SK-N-SH (cell line): Measurements from ENCODE around the gene SLC18A2. TPM values are rescaled to one million over a fixed set of nuclear protein-coding genes. Genes with fewer than 3 reads are reported as not detected.

Source experiments
- CTCF ChIA-PET: fragments of 300-600, 350-600 bp; formaldehyde crosslinking; extraction: SDS; loops from one replicate; lab custom pipeline; 2021; lab: Yijun Ruan, JAX
- POLR2A ChIA-PET: fragments of 350-600 bp; sonication (Branson Sonifier 250); formaldehyde crosslinking; extraction: SDS; loops from one replicate; lab custom pipeline; 2020; ENCODE audit warnings: antibody characterized with exemption, inconsistent platforms; lab: Yijun Ruan, JAX
- DNase-seq: peaks from one replicate; pipeline ENCODE4 v3.0.0; 2012
- H2AFZ ChIP-seq: fragments of 200-600 bp; sonication (generic); 2 replicates; pipeline ENCODE4 v1.8.1; 2016; ENCODE audit warnings: antibody characterized with exemption, mild to moderate bottlenecking, low read depth
- H3F3A ChIP-seq: fragments of 200-600 bp; sonication (generic); replicated peaks from 2 replicates; pipeline ENCODE3; 2016; ENCODE audit warnings: antibody characterized with exemption, mild to moderate bottlenecking; ENCODE audit not compliant: insufficient read depth
- H3K27ac ChIP-seq, 2 experiments: fragments of 200-500 bp in 1 of 2; fragments of 200-600 bp in 1 of 2; sonication (Bioruptor generic) in 1 of 2; sonication (generic), shearing (Covaris generic) in 1 of 2; 2 replicates each; pipeline versions ENCODE4 v1.5.1 to v1.6.1; 2014 to 2016; ENCODE audit warnings: low read depth in 2 of 2, inconsistent platforms in 1 of 2, low read length in 1 of 2, mild to moderate bottlenecking in 1 of 2, mixed read lengths in 1 of 2
- H3K27me3 ChIP-seq: fragments of 200-600 bp; sonication (generic), shearing (Covaris generic); 2 replicates; pipeline ENCODE4 v1.6.1; 2016; ENCODE audit warnings: mixed run types; ENCODE audit not compliant: insufficient read depth
- H3K36me3 ChIP-seq, 2 experiments: fragments of 200-500 bp in 1 of 2; fragments of 200-600 bp in 1 of 2; sonication (Bioruptor generic) in 1 of 2; sonication (generic) in 1 of 2; replicated peaks in 1 of 2; 2 replicates each; pipeline versions ENCODE3 to v1.5.1; 2014 to 2016; ENCODE audit warnings: low read length in 1 of 2, mild to moderate bottlenecking in 1 of 2; ENCODE audit not compliant: insufficient read depth in 2 of 2, control insufficient read depth in 1 of 2
- H3K4me1 ChIP-seq, 2 experiments: fragments of 200-500 bp in 1 of 2; fragments of 200-600 bp in 1 of 2; sonication (Bioruptor generic) in 1 of 2; sonication (generic), shearing (Covaris generic) in 1 of 2; 2 replicates each; pipeline versions ENCODE4 v1.5.1 to v1.6.1; 2014 to 2016; ENCODE audit warnings: low read depth in 1 of 2, low read length in 1 of 2, mixed run types in 1 of 2; ENCODE audit not compliant: insufficient read depth in 2 of 2, control insufficient read depth in 1 of 2
- H3K4me2 ChIP-seq: fragments of 200-600 bp; sonication (generic), shearing (Covaris generic); 2 replicates; pipeline ENCODE4 v1.6.1; 2017; ENCODE audit warnings: mixed run types
- H3K4me3 ChIP-seq, 2 experiments: fragments of 200-500 bp in 1 of 2; fragments of 200-600 bp in 1 of 2; sonication (Bioruptor generic) in 1 of 2; sonication (generic), shearing (Covaris generic) in 1 of 2; 2 replicates each; pipeline versions ENCODE4 v1.5.1 to v1.8.1; 2014 to 2016; ENCODE audit warnings: low read depth in 2 of 2, inconsistent platforms in 1 of 2, low read length in 1 of 2, mild to moderate bottlenecking in 1 of 2, mixed read lengths in 1 of 2, moderate library complexity in 1 of 2
- H3K79me2 ChIP-seq: fragments of 200-600 bp; sonication (generic); 2 replicates; pipeline ENCODE4 v1.8.1; 2017; ENCODE audit warnings: mild to moderate bottlenecking; ENCODE audit not compliant: insufficient read depth
- H3K9ac ChIP-seq: fragments of 200-600 bp; sonication (generic); 2 replicates; pipeline ENCODE4 v1.6.1; 2017; ENCODE audit warnings: mixed run types
- H3K9me2 ChIP-seq: fragments of 200-600 bp; sonication (generic); 2 replicates; pipeline ENCODE4 v1.6.1; 2017; ENCODE audit warnings: mixed run types
- H3K9me3 ChIP-seq: fragments of 200-600 bp; sonication (generic); 2 replicates; pipeline ENCODE4 v1.6.1; 2017; ENCODE audit warnings: mixed run types, mild to moderate bottlenecking, moderate library complexity
- H4K20me1 ChIP-seq: fragments of 200-600 bp; sonication (generic); 2 replicates; pipeline ENCODE4 v1.6.1; 2017; ENCODE audit warnings: mild to moderate bottlenecking, mixed run types; ENCODE audit not compliant: insufficient read depth
- CHD2 ChIP-seq: fragments of 150-350 bp; IDR thresholded peaks from 2 replicates; pipeline ENCODE4 v1.6.1; 2018; ENCODE audit warnings: low read length; ENCODE audit not compliant: partially characterized antibody
- CTCF ChIP-seq: fragments of 200-600 bp; sonication (generic); IDR thresholded peaks from 2 replicates; pipeline ENCODE4 v1.6.1; 2017; ENCODE audit warnings: antibody characterized with exemption, mild to moderate bottlenecking, moderate library complexity
- EP300 ChIP-seq, 2 experiments: IDR thresholded peaks; 2 replicates each; pipeline versions ENCODE4 v1.4.0 to v1.6.1; 2012; ENCODE audit warnings: borderline replicate concordance in 1 of 2, low read depth in 1 of 2, low read length in 1 of 2
- GABPA ChIP-seq: IDR thresholded peaks from 2 replicates; pipeline ENCODE4 v1.4.0; 2012; ENCODE audit warnings: low read depth, mild to moderate bottlenecking
- IRF3 ChIP-seq: fragments of 150-350 bp; IDR thresholded peaks from 2 replicates; pipeline ENCODE4 v1.6.1; 2016; ENCODE audit warnings: mild to moderate bottlenecking, low read depth, low read length
- MEF2A ChIP-seq: IDR thresholded peaks from 2 replicates; pipeline ENCODE4 v1.4.0; 2012; ENCODE audit warnings: low read depth, borderline replicate concordance
- NFIC ChIP-seq: IDR thresholded peaks from 2 replicates; pipeline ENCODE4 v1.4.0; 2012; ENCODE audit warnings: borderline replicate concordance
- RXRA ChIP-seq: IDR thresholded peaks from 2 replicates; pipeline ENCODE4 v1.4.0; 2012; ENCODE audit warnings: low read depth, mild to moderate bottlenecking, borderline replicate concordance
- SMC3 ChIP-seq: IDR thresholded peaks from 2 replicates; pipeline ENCODE4 v1.6.1; 2012; ENCODE audit warnings: low read depth, low read length, improper control_type of control experiment
- TAF1 ChIP-seq: IDR thresholded peaks from 2 replicates; pipeline ENCODE4 v1.6.1; 2012; ENCODE audit warnings: low read depth, mild to moderate bottlenecking, low read length, moderate library complexity, borderline replicate concordance
- TCF12 ChIP-seq: IDR thresholded peaks from 2 replicates; pipeline ENCODE4 v1.4.0; 2012
- TEAD4 ChIP-seq: IDR thresholded peaks from 2 replicates; pipeline ENCODE4 v1.4.0; 2012; ENCODE audit warnings: mild to moderate bottlenecking, borderline replicate concordance; ENCODE audit not compliant: insufficient read depth
- YY1 ChIP-seq: IDR thresholded peaks from 2 replicates; pipeline ENCODE4 v1.4.0; 2012; ENCODE audit warnings: low read depth, mild to moderate bottlenecking
- WGBS: methylation state at CpG from one replicate; pipeline ENCODE4 v1.1.6; 2017; ENCODE audit warnings: low lambda C conversion rate; 5-methylcytosine and 5-hydroxymethylcytosine counted together
- polyA plus RNA-seq, 3 experiments: library from polyadenylated mRNA; depleted of rRNA; stranded (reverse); fragments of >200 nt; gene quantifications; 2 replicates each; pipeline ENCODE4 v1.2.3, GENCODE V29; 2012
- TF ChIP-seq, protein P1 (sequence below): IDR thresholded peaks from 2 replicates; pipeline ENCODE4 v1.4.0; 2012; ENCODE audit warnings: low read depth, borderline replicate concordance
- TF ChIP-seq, protein P2 (sequence below): IDR thresholded peaks from 2 replicates; pipeline ENCODE4; 2012

Gene SLC18A2
- polyA plus RNA-seq, 1 of the 3 experiments (the other 2 are of a cell fraction) = not detected

DNA sequence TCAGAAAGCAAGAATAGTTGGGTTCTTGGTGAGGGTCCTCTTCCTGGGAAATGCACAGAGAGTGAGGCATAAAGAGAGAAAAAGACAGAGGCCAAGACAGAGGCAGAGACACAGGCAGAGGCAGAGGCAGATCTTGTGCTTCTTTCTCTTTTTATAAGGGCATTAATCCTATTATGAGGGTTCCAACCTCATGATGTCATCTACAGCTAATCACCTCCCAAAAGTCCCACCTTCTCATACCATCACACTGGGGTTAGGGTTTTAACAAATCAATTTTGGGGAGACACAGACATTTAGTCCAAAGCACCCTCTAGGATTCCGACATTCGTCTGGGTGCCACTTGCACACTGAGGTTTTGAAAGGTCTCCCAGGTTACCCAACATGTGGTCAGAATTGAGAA is 25.8 kb upstream of the SLC18A2 start:
- ChIA-PET POLR2A (no interaction called here), CTCF (interaction anchor here (2.1 to 14.2 kb wide), 9 partner anchors 12 to 275 kb away, joined by 5 to 534 read pairs (median 35); partner anchors contain the start of gene KCNK18)
- H3K27ac ChIP-seq = no peak overlapping the region

More for the DNA sequence above, 25.8 kb upstream of the SLC18A2 start:
- no peak overlapping the region for H2AFZ ChIP-seq
- no peaks in the 10 kb centered on the region for H3K9me2 ChIP-seq
- TF ChIP-seq TEAD4 = no peak
- no peak for TF ChIP-seq TCF12
- no peak for TF ChIP-seq MEF2A
- TF ChIP-seq NFIC = no peak
- TF ChIP-seq RXRA = no peak
- TF ChIP-seq, protein P1, sequence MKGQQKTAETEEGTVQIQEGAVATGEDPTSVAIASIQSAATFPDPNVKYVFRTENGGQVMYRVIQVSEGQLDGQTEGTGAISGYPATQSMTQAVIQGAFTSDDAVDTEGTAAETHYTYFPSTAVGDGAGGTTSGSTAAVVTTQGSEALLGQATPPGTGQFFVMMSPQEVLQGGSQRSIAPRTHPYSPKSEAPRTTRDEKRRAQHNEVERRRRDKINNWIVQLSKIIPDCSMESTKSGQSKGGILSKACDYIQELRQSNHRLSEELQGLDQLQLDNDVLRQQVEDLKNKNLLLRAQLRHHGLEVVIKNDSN = no peak
- no peak for TF ChIP-seq IRF3
- no peak for TF ChIP-seq TAF1
- no peak for TF ChIP-seq CTCF
- TF ChIP-seq, protein P2, sequence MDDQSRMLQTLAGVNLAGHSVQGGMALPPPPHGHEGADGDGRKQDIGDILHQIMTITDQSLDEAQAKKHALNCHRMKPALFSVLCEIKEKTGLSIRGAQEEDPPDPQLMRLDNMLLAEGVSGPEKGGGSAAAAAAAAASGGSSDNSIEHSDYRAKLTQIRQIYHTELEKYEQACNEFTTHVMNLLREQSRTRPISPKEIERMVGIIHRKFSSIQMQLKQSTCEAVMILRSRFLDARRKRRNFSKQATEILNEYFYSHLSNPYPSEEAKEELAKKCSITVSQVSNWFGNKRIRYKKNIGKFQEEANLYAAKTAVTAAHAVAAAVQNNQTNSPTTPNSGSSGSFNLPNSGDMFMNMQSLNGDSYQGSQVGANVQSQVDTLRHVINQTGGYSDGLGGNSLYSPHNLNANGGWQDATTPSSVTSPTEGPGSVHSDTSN = no peak
- no peak for TF ChIP-seq EP300 (IDR thresholded peaks at IDR 0.05; ENCODE audit: borderline replicate concordance in 1 of 2, low read depth in 1 of 2, low read length in 1 of 2)
- no peak for TF ChIP-seq GABPA
- no peak for TF ChIP-seq YY1
- no peak for TF ChIP-seq SMC3
- no peak for TF ChIP-seq CHD2
- no peak overlapping the region for H3K4me2 ChIP-seq
- no peaks in the 10 kb centered on the region for H4K20me1 ChIP-seq
- no peak overlapping the region for H3K9ac ChIP-seq
- H3K36me3 ChIP-seq = no peaks in the 10 kb centered on the region
- H3K79me2 ChIP-seq = no peaks in the 10 kb centered on the region
- no peaks in the 10 kb centered on the region for H3K9me3 ChIP-seq
- H3K4me1 ChIP-seq = peaks cover 0 to 10% of the 10 kb centered on the region in 2 experiments; a peak in 1 of 4 replicates
- no peak overlapping the region for H3K4me3 ChIP-seq
- WGBS = 64% methylated on average over 2 of the region's 2 CpGs
- no peaks in the 10 kb centered on the region for H3F3A ChIP-seq
- H3K27me3 ChIP-seq = no peaks in the 10 kb centered on the region
- no peak for DNase-seq
